GM12878 (cell line): ENCODE results near the gene LRRIQ1.

ENCODE experiments used
- BHLHE40 ChIP-seq, 2 experiments: fragments of 450-650 bp in 1 of 2; IDR thresholded peaks; 2 replicates each; pipeline ENCODE4 v1.6.1; 2011 to 2017; ENCODE audit warnings: low read depth in 2 of 2, borderline replicate concordance in 1 of 2, improper control_type of control experiment in 1 of 2, low read length in 1 of 2, mild to moderate bottlenecking in 1 of 2
- CHD1 ChIP-seq: IDR thresholded peaks from 2 replicates; pipeline ENCODE4 v1.6.1; 2012; ENCODE audit warnings: low read depth, low read length, improper control_type of control experiment
- CREB1 ChIP-seq: IDR thresholded peaks from 2 replicates; pipeline ENCODE4 v1.6.1; 2012; ENCODE audit warnings: low read depth, mild to moderate bottlenecking, inconsistent platforms
- EP300 ChIP-seq, 2 experiments: fragments of 150-350 bp in 1 of 2; IDR thresholded peaks; 2 replicates each; pipeline ENCODE4 v1.6.1; 2011 to 2012; ENCODE audit warnings: low read depth in 2 of 2, low read length in 2 of 2, borderline replicate concordance in 1 of 2, improper control_type of control experiment in 1 of 2, inconsistent platforms in 1 of 2; ENCODE audit not compliant: control insufficient read depth in 1 of 2
- NRF1 ChIP-seq: conservative IDR thresholded peaks from 2 replicates; pipeline ENCODE4 v1.6.1; 2011; ENCODE audit warnings: mild to moderate bottlenecking, low read depth, low read length, improper control_type of control experiment
- RAD21 ChIP-seq: IDR thresholded peaks from 2 replicates; pipeline ENCODE4 v1.6.1; 2011; ENCODE audit warnings: mild to moderate bottlenecking, low read depth, low read length, moderate library complexity; ENCODE audit not compliant: insufficient read depth
- SIN3A ChIP-seq: IDR thresholded peaks from 2 replicates; pipeline ENCODE4 v1.6.1; 2012; ENCODE audit warnings: low read depth, low read length, improper control_type of control experiment
- TF ChIP-seq, protein P1 (sequence below): fragments of 450-650 bp; IDR thresholded peaks from 2 replicates; pipeline ENCODE4 v1.6.1; 2017; ENCODE audit warnings: mild to moderate bottlenecking, moderate library complexity

- TF ChIP-seq, protein P1, sequence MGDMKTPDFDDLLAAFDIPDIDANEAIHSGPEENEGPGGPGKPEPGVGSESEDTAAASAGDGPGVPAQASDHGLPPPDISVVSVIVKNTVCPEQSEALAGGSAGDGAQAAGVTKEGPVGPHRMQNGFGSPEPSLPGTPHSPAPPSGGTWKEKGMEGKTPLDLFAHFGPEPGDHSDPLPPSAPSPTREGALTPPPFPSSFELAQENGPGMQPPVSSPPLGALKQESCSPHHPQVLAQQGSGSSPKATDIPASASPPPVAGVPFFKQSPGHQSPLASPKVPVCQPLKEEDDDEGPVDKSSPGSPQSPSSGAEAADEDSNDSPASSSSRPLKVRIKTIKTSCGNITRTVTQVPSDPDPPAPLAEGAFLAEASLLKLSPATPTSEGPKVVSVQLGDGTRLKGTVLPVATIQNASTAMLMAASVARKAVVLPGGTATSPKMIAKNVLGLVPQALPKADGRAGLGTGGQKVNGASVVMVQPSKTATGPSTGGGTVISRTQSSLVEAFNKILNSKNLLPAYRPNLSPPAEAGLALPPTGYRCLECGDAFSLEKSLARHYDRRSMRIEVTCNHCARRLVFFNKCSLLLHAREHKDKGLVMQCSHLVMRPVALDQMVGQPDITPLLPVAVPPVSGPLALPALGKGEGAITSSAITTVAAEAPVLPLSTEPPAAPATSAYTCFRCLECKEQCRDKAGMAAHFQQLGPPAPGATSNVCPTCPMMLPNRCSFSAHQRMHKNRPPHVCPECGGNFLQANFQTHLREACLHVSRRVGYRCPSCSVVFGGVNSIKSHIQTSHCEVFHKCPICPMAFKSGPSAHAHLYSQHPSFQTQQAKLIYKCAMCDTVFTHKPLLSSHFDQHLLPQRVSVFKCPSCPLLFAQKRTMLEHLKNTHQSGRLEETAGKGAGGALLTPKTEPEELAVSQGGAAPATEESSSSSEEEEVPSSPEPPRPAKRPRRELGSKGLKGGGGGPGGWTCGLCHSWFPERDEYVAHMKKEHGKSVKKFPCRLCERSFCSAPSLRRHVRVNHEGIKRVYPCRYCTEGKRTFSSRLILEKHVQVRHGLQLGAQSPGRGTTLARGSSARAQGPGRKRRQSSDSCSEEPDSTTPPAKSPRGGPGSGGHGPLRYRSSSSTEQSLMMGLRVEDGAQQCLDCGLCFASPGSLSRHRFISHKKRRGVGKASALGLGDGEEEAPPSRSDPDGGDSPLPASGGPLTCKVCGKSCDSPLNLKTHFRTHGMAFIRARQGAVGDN: no peak
- TF ChIP-seq CREB1 (no peak), SIN3A (no peak), CHD1 (no peak), EP300 (IDR thresholded peaks at IDR 0.05; ENCODE audit: borderline replicate concordance in 1 of 2, control insufficient read depth in 1 of 2, low read depth in 2 of 2, low read length in 2 of 2) (no peak), NRF1 (no peak), BHLHE40 (IDR thresholded peaks at IDR 0.05; ENCODE audit: borderline replicate concordance in 1 of 2, low read depth in 2 of 2, low read length in 1 of 2) (no peak), RAD21 (peak; percentile 44)
These were observed 6.7 kb upstream of the LRRIQ1 start for GRCh38 chr12:85029456-85029855.
